HEK293 (cell line): ENCODE data around the gene LSG1.

Experiments used
- CTCF ChIA-PET: fragments of 350-600 bp; formaldehyde crosslinking; extraction: SDS; loops from one replicate; lab custom pipeline; 2021; ENCODE audit warnings: antibody characterized with exemption; lab: Yijun Ruan, JAX
- POLR2A ChIA-PET: fragments of 300-600 bp; formaldehyde crosslinking; extraction: SDS; loops from one replicate; lab custom pipeline; 2020; ENCODE audit warnings: antibody characterized with exemption, inconsistent platforms; lab: Yijun Ruan, JAX
- H3K27ac ChIP-seq: fragments of 200-500 bp; sonication (Bioruptor generic); 2 replicates; pipeline ENCODE4 v1.5.1; 2014; ENCODE audit warnings: low read depth, low read length, control low read depth, inconsistent platforms; ENCODE audit errors: extremely low read depth
- H3K36me3 ChIP-seq, 2 experiments: fragments of 200-500 bp in 1 of 2; sonication (Bioruptor generic) in 1 of 2; 1 replicate in 1 of 2; 2 replicates in 1 of 2; pipeline ENCODE4 v1.5.1; 2014 to 2017; ENCODE audit warnings: inconsistent platforms in 2 of 2, low read length in 2 of 2; ENCODE audit not compliant: control insufficient read depth in 2 of 2, insufficient read depth in 1 of 2
- H3K4me1 ChIP-seq: fragments of 200-500 bp; sonication (Bioruptor generic); 2 replicates; pipeline ENCODE4 v1.5.1; 2014; ENCODE audit warnings: mild to moderate bottlenecking, low read length, inconsistent platforms; ENCODE audit not compliant: control insufficient read depth, insufficient read depth
- H3K4me3 ChIP-seq: 2 replicates; pipeline ENCODE4 v1.5.1; 2011; ENCODE audit warnings: low read depth, mild to moderate bottlenecking, control low read depth, low read length, moderate library complexity
- H3K9me3 ChIP-seq: fragments of 200-500 bp; sonication (Bioruptor generic); 2 replicates; pipeline ENCODE4 v1.5.1; 2014; ENCODE audit warnings: low read depth, low read length, inconsistent platforms; ENCODE audit not compliant: control insufficient read depth, insufficient read depth
- GLIS1 ChIP-seq: fragments of 450-650 bp; formaldehyde crosslinking; IDR thresholded peaks from 2 replicates; pipeline ENCODE4 v1.5.1; 2016; ENCODE audit warnings: missing biosample characterization, missing genetic modification characterization
- ZBTB1 ChIP-seq: fragments of 450-650 bp; formaldehyde crosslinking; IDR thresholded peaks from 2 replicates; pipeline ENCODE4 v1.5.1; 2016; ENCODE audit warnings: missing biosample characterization, missing genetic modification characterization
- ZFHX2 ChIP-seq: fragments of 450-650 bp; formaldehyde crosslinking; conservative IDR thresholded peaks from 2 replicates; pipeline ENCODE4 v1.5.1; 2016; ENCODE audit warnings: missing biosample characterization, missing genetic modification characterization
- ZFP3 ChIP-seq: fragments of 450-650 bp; formaldehyde crosslinking; IDR thresholded peaks from 2 replicates; pipeline ENCODE4 v1.5.1; 2016; ENCODE audit warnings: low read depth, missing biosample characterization, missing genetic modification characterization
- ZNF510 ChIP-seq: fragments of 450-650 bp; formaldehyde crosslinking; IDR thresholded peaks from 2 replicates; pipeline ENCODE4 v1.5.1; 2018; ENCODE audit warnings: mild to moderate bottlenecking, missing genetic modification characterization, missing biosample characterization; ENCODE audit not compliant: insufficient replicate concordance
- ZNF560 ChIP-seq: fragments of 450-650 bp; formaldehyde crosslinking; IDR thresholded peaks from 2 replicates; pipeline ENCODE4 v1.5.1; 2017; ENCODE audit warnings: missing biosample characterization, missing genetic modification characterization, borderline replicate concordance
- ZNF571 ChIP-seq: fragments of 450-650 bp; formaldehyde crosslinking; IDR thresholded peaks from 2 replicates; pipeline ENCODE4 v1.5.0; 2017; ENCODE audit warnings: missing biosample characterization, missing genetic modification characterization
- ZNF776 ChIP-seq: fragments of 450-650 bp; formaldehyde crosslinking; IDR thresholded peaks from 2 replicates; pipeline ENCODE4 v1.5.0; 2017; ENCODE audit warnings: missing biosample characterization, missing genetic modification characterization, borderline replicate concordance
- TF ChIP-seq, protein P1 (sequence below): fragments of 450-650 bp; formaldehyde crosslinking; IDR thresholded peaks from 2 replicates; pipeline ENCODE4 v1.5.1; 2016; ENCODE audit warnings: missing biosample characterization, missing genetic modification characterization
- TF ChIP-seq, protein P2 (sequence below): fragments of 450-650 bp; formaldehyde crosslinking; IDR thresholded peaks from 2 replicates; pipeline ENCODE4 v1.5.1; 2016; ENCODE audit warnings: missing biosample characterization, missing genetic modification characterization, borderline replicate concordance

Gene LSG1

GRCh38 chr3:194618858-194619608, 53.0 kb downstream of the LSG1 start (continued):
- TF ChIP-seq ZNF510 (tag by site-specific recombination): no peak
- TF ChIP-seq, protein P1, sequence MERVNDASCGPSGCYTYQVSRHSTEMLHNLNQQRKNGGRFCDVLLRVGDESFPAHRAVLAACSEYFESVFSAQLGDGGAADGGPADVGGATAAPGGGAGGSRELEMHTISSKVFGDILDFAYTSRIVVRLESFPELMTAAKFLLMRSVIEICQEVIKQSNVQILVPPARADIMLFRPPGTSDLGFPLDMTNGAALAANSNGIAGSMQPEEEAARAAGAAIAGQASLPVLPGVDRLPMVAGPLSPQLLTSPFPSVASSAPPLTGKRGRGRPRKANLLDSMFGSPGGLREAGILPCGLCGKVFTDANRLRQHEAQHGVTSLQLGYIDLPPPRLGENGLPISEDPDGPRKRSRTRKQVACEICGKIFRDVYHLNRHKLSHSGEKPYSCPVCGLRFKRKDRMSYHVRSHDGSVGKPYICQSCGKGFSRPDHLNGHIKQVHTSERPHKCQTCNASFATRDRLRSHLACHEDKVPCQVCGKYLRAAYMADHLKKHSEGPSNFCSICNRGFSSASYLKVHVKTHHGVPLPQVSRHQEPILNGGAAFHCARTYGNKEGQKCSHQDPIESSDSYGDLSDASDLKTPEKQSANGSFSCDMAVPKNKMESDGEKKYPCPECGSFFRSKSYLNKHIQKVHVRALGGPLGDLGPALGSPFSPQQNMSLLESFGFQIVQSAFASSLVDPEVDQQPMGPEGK: no peak
- TF ChIP-seq, protein P2, sequence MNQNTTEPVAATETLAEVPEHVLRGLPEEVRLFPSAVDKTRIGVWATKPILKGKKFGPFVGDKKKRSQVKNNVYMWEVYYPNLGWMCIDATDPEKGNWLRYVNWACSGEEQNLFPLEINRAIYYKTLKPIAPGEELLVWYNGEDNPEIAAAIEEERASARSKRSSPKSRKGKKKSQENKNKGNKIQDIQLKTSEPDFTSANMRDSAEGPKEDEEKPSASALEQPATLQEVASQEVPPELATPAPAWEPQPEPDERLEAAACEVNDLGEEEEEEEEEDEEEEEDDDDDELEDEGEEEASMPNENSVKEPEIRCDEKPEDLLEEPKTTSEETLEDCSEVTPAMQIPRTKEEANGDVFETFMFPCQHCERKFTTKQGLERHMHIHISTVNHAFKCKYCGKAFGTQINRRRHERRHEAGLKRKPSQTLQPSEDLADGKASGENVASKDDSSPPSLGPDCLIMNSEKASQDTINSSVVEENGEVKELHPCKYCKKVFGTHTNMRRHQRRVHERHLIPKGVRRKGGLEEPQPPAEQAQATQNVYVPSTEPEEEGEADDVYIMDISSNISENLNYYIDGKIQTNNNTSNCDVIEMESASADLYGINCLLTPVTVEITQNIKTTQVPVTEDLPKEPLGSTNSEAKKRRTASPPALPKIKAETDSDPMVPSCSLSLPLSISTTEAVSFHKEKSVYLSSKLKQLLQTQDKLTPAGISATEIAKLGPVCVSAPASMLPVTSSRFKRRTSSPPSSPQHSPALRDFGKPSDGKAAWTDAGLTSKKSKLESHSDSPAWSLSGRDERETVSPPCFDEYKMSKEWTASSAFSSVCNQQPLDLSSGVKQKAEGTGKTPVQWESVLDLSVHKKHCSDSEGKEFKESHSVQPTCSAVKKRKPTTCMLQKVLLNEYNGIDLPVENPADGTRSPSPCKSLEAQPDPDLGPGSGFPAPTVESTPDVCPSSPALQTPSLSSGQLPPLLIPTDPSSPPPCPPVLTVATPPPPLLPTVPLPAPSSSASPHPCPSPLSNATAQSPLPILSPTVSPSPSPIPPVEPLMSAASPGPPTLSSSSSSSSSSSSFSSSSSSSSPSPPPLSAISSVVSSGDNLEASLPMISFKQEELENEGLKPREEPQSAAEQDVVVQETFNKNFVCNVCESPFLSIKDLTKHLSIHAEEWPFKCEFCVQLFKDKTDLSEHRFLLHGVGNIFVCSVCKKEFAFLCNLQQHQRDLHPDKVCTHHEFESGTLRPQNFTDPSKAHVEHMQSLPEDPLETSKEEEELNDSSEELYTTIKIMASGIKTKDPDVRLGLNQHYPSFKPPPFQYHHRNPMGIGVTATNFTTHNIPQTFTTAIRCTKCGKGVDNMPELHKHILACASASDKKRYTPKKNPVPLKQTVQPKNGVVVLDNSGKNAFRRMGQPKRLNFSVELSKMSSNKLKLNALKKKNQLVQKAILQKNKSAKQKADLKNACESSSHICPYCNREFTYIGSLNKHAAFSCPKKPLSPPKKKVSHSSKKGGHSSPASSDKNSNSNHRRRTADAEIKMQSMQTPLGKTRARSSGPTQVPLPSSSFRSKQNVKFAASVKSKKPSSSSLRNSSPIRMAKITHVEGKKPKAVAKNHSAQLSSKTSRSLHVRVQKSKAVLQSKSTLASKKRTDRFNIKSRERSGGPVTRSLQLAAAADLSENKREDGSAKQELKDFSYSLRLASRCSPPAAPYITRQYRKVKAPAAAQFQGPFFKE (tag by site-specific recombination): no peak
- no peak for TF ChIP-seq ZBTB1 (tag by site-specific recombination)
- TF ChIP-seq ZFHX2: no peak
- no peak for TF ChIP-seq ZNF571 (tag by site-specific recombination)

DNA sequence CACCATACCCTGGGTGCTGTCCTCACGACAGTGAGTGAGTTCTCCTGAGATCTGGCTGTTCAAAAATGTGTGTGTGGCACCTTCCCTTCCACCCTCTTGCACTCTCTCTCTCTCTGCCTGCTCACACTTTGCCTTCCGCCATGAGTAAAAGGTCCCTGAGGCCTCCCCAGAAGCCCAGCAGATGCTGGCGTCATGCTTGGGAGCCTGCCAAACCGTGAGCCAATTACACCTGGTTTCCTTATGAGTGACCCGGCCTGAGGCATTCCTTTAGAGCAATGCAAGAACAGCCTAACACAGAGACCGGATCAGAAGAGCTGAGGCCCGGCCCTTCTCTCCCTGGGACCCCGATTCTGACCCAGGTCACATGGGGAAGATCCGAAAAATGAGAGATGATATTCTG, 54.2 kb downstream of the LSG1 start:
- H3K27ac ChIP-seq: no peak overlapping the region
- CTCF ChIA-PET: interaction anchor here (1.3 kb wide), 1 partner anchor 23 kb away, joined by 5 read pairs; no protein-coding TSS in a partner anchor
- peaks cover 0 to 9% of the 10 kb centered on the region in 2 experiments; a peak in 2 of 3 replicates for H3K36me3 ChIP-seq
- POLR2A ChIA-PET: no interaction called here
- H3K4me3 ChIP-seq: no peak overlapping the region
- H3K9me3 ChIP-seq: no peaks in the 10 kb centered on the region
- TF ChIP-seq ZNF776 (tag by site-specific recombination) (peak; percentile 91), GLIS1 (tag by site-specific recombination) (no peak)
- H3K4me1 ChIP-seq: peaks cover 2% of the 10 kb centered on the region; the same call in 1 of the 2 replicates

- H3K27ac ChIP-seq: no peak overlapping the region
- no peak for TF ChIP-seq ZNF560
- TF ChIP-seq ZFP3 (tag by site-specific recombination): peak; percentile 73
- ChIA-PET CTCF (interaction anchor here (0.7 to 1.3 kb wide), 2 partner anchors 23 to 489 kb away, joined by 4 to 5 read pairs; no protein-coding TSS in a partner anchor), POLR2A (no interaction called here)
- H3K9me3 ChIP-seq: no peaks in the 10 kb centered on the region
- H3K36me3 ChIP-seq: peaks cover 0 to 9% of the 10 kb centered on the region in 2 experiments; a peak in 2 of 3 replicates
- peaks cover 2% of the 10 kb centered on the region; the same call in 1 of the 2 replicates for H3K4me1 ChIP-seq
- no peak overlapping the region for H3K4me3 ChIP-seq
Observed at GRCh38 chr3:194617143-194617671, 54.8 kb downstream of the LSG1 start.
